ENCODE results near the gene SCFD2. TPM values are rescaled to one million over a fixed set of nuclear protein-coding genes. Genes with fewer than 3 reads are reported as not detected.

The SCFD2 gene
- total and polyA plus RNA-seq, 2 donors (not counting 3 experiments of a cell fraction or from before 2014, with no cell fraction given), result 12.3 to 22.8 TPM

DNA sequence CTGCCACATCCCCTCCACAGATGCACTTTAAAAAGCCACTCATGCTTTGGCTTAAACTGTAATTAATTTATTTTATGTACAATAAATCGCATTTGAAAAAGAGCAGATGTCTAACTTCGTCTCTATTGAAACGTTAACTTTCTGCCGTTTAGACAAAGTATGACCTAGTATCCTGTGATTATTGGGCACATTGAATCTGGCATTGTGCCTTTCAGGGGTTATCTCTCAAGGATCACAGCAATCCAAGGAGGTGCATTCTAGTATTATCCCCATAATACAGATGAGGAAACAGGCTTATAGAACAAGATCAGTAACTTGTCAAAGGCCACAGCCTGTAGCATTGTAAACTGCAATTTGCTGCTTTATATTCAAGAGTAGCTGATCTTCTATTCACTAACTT, 499.1 kb downstream of the SCFD2 start:
- FAIRE-seq, result no peak
- Histone ChIP-seq H3K4me3 (replicated peaks in 1 of 3; ENCODE audit: insufficient read depth in 1 of 3, low read depth in 1 of 3, low read length in 3 of 3) (no peak overlapping the region), H2AFZ (ENCODE audit: low read depth, low read length) (no peak overlapping the region), H3K79me2 (ENCODE audit: control insufficient read depth, insufficient read depth, low read length) (no peaks in the 10 kb centered on the region), H3K27ac (ENCODE audit: insufficient read depth, low read depth, low read length) (no peak overlapping the region), H3K36me3 (ENCODE audit: control insufficient read depth in 2 of 2, extremely low read depth in 1 of 2, insufficient read depth in 2 of 2, low read length in 2 of 2) (no peaks in the 10 kb centered on the region), H3K27me3 (ENCODE audit: control insufficient read depth in 2 of 2, insufficient read depth in 2 of 2, low read length in 2 of 2) (peaks cover 17 to 29% of the 10 kb centered on the region in 2 experiments), H3K9me1 (replicated peaks; ENCODE audit: control insufficient read depth, extremely low read depth, insufficient read depth, low read length) (no peaks in the 10 kb centered on the region), H3K9ac (replicated peaks; ENCODE audit: extremely low read depth, insufficient read depth, low read length) (no peak overlapping the region), H3K9me3 (replicated peaks; ENCODE audit: control insufficient read depth, insufficient read depth, low read length) (no peaks in the 10 kb centered on the region), H3K4me2 (ENCODE audit: insufficient read depth, low read length) (no peak overlapping the region), H3K4me1 (ENCODE audit: control insufficient read depth, extremely low read depth, insufficient read depth, low read length) (peaks cover 7% of the 10 kb centered on the region), H4K20me1 (replicated peaks; ENCODE audit: control insufficient read depth, extremely low read depth, insufficient read depth, low read length) (no peaks in the 10 kb centered on the region)
- intact Hi-C loops (cut with micrococcal nuclease), result loop anchor here (5.0 to 10.0 kb wide), 2 partner anchors 209 to 322 kb away; partner anchors contain the start of gene USP46
- no peak for DNase-seq (ENCODE audit: low read depth, low spot score)
- no TSS peak for BruUV-seq (replicated peaks)
- dilution Hi-C loops (cut with MboI; ENCODE audit: extremely low pct_ligation_motif_present, low sequenced_read_pairs), result no loop called here
- ChIA-PET CTCF (interaction anchor here (1.2 to 1.6 kb wide), 4 partner anchors 9 to 1367 kb away, joined by 3 to 5 read pairs (median 3); no protein-coding TSS in a partner anchor), POLR2A (no interaction called here)
- TF ChIP-seq POLR2AphosphoS5 (IDR thresholded peaks at IDR 0.05; ENCODE audit: insufficient read depth, low read depth, low read length) (no peak), POLR2A (IDR thresholded peaks at IDR 0.05; ENCODE audit: low read depth, low read length) (no peak), JUN (IDR thresholded peaks at IDR 0.05; ENCODE audit: borderline replicate concordance, insufficient read depth, insufficient read length, low read depth) (no peak), EZH2 (IDR thresholded peaks at IDR 0.05; ENCODE audit: borderline replicate concordance, low read depth, low read length, severe bottlenecking) (no peak), GATA2 (IDR thresholded peaks at IDR 0.05; ENCODE audit: insufficient read depth, insufficient read length, low read depth, low read length) (no peak), FOS (IDR thresholded peaks at IDR 0.05; ENCODE audit: borderline replicate concordance, insufficient read depth, low read length) (no peak)

DNA sequence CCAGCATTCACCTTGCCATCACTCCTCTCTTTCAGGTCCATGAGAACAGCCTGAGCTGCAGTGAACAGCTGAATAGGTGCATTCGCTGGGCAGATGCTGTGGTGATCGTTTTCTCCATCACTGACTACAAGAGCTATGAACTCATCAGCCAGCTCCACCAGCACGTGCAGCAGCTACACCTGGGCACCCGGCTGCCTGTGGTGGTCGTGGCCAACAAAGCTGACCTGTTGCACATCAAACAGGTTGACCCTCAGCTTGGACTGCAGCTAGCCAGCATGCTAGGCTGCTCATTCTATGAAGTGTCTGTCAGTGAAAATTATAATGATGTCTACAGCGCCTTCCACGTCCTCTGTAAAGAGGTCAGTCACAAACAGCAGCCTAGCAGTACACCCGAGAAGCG, 500.6 kb downstream of the SCFD2 start:
- H3K4me1 ChIP-seq (ENCODE audit: control insufficient read depth, extremely low read depth, insufficient read depth, low read length), result peaks cover 9% of the 10 kb centered on the region
- ChIA-PET CTCF (interaction anchor here (1.0 to 1.7 kb wide), 6 partner anchors 17 to 1367 kb away, joined by 3 to 7 read pairs (median 5); no protein-coding TSS in a partner anchor), POLR2A (no interaction called here)
- H4K20me1 ChIP-seq (replicated peaks; ENCODE audit: control insufficient read depth, extremely low read depth, insufficient read depth, low read length), result no peaks in the 10 kb centered on the region
- H3K9me3 ChIP-seq (replicated peaks; ENCODE audit: control insufficient read depth, insufficient read depth, low read length), result no peaks in the 10 kb centered on the region
- FAIRE-seq, result no peak
- H3K27me3 ChIP-seq (ENCODE audit: control insufficient read depth in 2 of 2, insufficient read depth in 2 of 2, low read length in 2 of 2), result peaks cover 23 to 43% of the 10 kb centered on the region in 2 experiments
- no peaks in the 10 kb centered on the region for H3K9me1 ChIP-seq (replicated peaks; ENCODE audit: control insufficient read depth, extremely low read depth, insufficient read depth, low read length)
- dilution Hi-C loops (cut with MboI; ENCODE audit: extremely low pct_ligation_motif_present, low sequenced_read_pairs) (no loop called here), intact Hi-C loops (cut with micrococcal nuclease) (loop anchor here (5.0 to 10.0 kb wide), 2 partner anchors 208 to 320 kb away; partner anchors contain the start of gene USP46)
- H3K4me2 ChIP-seq (ENCODE audit: insufficient read depth, low read length), result no peak overlapping the region
- no TSS peak for BruUV-seq (replicated peaks)
- no peak for TF ChIP-seq EZH2 (IDR thresholded peaks at IDR 0.05; ENCODE audit: borderline replicate concordance, low read depth, low read length, severe bottlenecking)
- no peak for TF ChIP-seq MAX (IDR thresholded peaks at IDR 0.05; ENCODE audit: insufficient read depth, insufficient read length)
- TF ChIP-seq, protein P1, sequence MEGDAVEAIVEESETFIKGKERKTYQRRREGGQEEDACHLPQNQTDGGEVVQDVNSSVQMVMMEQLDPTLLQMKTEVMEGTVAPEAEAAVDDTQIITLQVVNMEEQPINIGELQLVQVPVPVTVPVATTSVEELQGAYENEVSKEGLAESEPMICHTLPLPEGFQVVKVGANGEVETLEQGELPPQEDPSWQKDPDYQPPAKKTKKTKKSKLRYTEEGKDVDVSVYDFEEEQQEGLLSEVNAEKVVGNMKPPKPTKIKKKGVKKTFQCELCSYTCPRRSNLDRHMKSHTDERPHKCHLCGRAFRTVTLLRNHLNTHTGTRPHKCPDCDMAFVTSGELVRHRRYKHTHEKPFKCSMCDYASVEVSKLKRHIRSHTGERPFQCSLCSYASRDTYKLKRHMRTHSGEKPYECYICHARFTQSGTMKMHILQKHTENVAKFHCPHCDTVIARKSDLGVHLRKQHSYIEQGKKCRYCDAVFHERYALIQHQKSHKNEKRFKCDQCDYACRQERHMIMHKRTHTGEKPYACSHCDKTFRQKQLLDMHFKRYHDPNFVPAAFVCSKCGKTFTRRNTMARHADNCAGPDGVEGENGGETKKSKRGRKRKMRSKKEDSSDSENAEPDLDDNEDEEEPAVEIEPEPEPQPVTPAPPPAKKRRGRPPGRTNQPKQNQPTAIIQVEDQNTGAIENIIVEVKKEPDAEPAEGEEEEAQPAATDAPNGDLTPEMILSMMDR (IDR thresholded peaks at IDR 0.05; ENCODE audit: extremely low read depth in 1 of 2, insufficient read depth in 1 of 2, low read depth in 1 of 2, low read length in 2 of 2), result no peak
- TF ChIP-seq POLR2AphosphoS5 (IDR thresholded peaks at IDR 0.05; ENCODE audit: insufficient read depth, low read depth, low read length), result no peak
- TF ChIP-seq POLR2A (IDR thresholded peaks at IDR 0.05; ENCODE audit: low read depth, low read length), result no peak
- TF ChIP-seq JUN (IDR thresholded peaks at IDR 0.05; ENCODE audit: borderline replicate concordance, insufficient read depth, insufficient read length, low read depth), result no peak
- no peak for TF ChIP-seq GATA2 (IDR thresholded peaks at IDR 0.05; ENCODE audit: insufficient read depth, insufficient read length, low read depth, low read length)
- TF ChIP-seq MYC (IDR thresholded peaks at IDR 0.05; ENCODE audit: low read depth, low read length), result no peak
- TF ChIP-seq FOS (IDR thresholded peaks at IDR 0.05; ENCODE audit: borderline replicate concordance, insufficient read depth, low read length), result no peak
- no peak overlapping the region for H3K27ac ChIP-seq (ENCODE audit: insufficient read depth, low read depth, low read length)
- DNase-seq (ENCODE audit: low read depth, low spot score), result no peak
- H3K4me3 ChIP-seq (replicated peaks in 1 of 3; ENCODE audit: insufficient read depth in 1 of 3, low read depth in 1 of 3, low read length in 3 of 3), result no peak overlapping the region
- no peaks in the 10 kb centered on the region for H3K36me3 ChIP-seq (ENCODE audit: control insufficient read depth in 2 of 2, extremely low read depth in 1 of 2, insufficient read depth in 2 of 2, low read length in 2 of 2)
- no peaks in the 10 kb centered on the region for H3K79me2 ChIP-seq (ENCODE audit: control insufficient read depth, insufficient read depth, low read length)
- H2AFZ ChIP-seq (ENCODE audit: low read depth, low read length), result no peak overlapping the region
- H3K9ac ChIP-seq (replicated peaks; ENCODE audit: extremely low read depth, insufficient read depth, low read length), result no peak overlapping the region
